ENCODE results near the gene NIN. TPM values are rescaled to one million over a fixed set of nuclear protein-coding genes. Genes with fewer than 3 reads are reported as not detected.
A peak's percentile ranks its signal among the peaks of the same experiment; 100 is the strongest.

The NIN gene
- total RNA-seq, 1 experiment from 2014 or later: 8.5 TPM

DNA sequence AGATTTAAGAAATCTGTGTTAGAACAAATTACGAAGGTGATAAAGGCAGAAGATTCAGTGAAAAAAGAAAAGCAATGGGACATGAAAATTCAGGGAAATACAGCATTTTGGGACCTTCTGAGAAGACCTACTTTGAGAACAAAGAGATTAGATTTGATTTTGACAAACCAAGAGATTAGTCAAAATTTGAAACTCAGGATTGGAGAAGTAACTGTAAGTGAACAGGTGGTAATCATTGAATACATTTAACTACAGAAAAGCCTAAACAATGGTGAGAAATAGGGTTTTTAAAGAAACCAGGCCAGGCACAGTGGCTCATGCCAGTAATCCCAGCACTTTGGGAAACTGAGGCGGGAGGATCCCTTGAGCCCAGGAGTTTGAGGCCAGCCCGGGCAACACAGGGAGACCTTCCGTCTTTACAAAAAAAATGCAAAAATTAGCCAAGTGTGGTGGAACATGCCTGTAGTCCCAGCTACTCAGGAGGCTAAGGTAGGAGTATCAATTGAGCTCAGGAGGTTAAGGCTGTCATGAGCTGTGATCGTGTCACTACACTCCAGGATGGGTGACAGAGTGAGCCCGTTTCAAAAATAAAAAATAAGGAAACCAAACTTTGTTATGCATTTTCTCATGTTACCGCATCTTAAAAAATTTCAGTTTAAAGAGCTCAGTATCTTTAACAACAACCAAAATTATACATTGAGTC lies 154.0 kb downstream of the NIN start:
- no peak overlapping the region for H3K4me3 ChIP-seq (ENCODE audit: insufficient read depth, low read depth, low read length)
- DNase-seq: no peak
- no peaks in the 10 kb centered on the region for H3K36me3 ChIP-seq (replicated peaks; ENCODE audit: control insufficient read depth, insufficient read depth, low read length)
- H3K27me3 ChIP-seq (ENCODE audit: control insufficient read depth, insufficient read depth, low read length): no peaks in the 10 kb centered on the region

DNA sequence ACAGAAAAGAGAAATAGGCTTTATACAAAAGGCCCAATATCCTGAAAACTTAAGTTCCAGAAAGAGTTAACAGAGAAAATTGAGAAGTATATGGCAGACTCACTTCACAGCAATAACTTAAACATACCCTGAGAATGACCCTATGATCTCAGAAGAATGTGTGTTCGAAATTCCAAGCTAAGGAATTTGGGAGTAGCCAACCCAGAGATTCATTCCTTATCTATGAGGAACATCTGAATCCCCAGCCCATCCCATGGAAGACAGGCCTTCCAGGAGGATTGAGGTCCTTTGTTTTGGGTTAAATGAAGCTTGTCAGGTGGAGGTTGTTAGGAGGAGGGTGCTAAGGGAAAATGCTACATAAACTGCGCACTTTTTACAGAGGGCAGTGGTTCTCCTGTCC lies 155.4 kb downstream of the NIN start:
- no peaks in the 10 kb centered on the region for H3K27me3 ChIP-seq (ENCODE audit: control insufficient read depth, insufficient read depth, low read length)
- no peak for DNase-seq
- H3K4me3 ChIP-seq (ENCODE audit: insufficient read depth, low read depth, low read length): no peak overlapping the region
- no peaks in the 10 kb centered on the region for H3K36me3 ChIP-seq (replicated peaks; ENCODE audit: control insufficient read depth, insufficient read depth, low read length)

DNA sequence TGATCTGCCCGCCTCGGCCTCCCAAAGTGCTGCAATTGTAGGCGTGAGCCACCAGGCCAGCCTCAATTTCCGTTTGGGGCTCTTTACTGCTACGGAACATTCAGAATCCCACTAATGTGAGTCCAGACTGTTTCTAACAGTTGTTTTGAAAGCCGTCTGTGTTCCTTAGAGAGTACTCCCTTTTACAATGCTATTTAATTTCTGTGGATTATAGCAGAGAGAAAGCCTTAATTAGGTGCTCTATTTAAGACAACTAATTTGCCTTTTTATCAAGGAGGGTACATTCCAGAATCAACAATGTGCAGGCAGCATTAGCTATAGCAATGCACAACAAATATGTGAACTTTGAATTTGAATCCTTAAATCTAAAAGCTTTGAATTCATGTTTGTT lies 160.1 kb downstream of the NIN start:
- Histone ChIP-seq H3K4me3 (ENCODE audit: insufficient read depth, low read depth, low read length) (no peak overlapping the region), H3K36me3 (replicated peaks; ENCODE audit: control insufficient read depth, insufficient read depth, low read length) (no peaks in the 10 kb centered on the region), H3K27me3 (ENCODE audit: control insufficient read depth, insufficient read depth, low read length) (no peaks in the 10 kb centered on the region)
- DNase-seq: no peak

DNA sequence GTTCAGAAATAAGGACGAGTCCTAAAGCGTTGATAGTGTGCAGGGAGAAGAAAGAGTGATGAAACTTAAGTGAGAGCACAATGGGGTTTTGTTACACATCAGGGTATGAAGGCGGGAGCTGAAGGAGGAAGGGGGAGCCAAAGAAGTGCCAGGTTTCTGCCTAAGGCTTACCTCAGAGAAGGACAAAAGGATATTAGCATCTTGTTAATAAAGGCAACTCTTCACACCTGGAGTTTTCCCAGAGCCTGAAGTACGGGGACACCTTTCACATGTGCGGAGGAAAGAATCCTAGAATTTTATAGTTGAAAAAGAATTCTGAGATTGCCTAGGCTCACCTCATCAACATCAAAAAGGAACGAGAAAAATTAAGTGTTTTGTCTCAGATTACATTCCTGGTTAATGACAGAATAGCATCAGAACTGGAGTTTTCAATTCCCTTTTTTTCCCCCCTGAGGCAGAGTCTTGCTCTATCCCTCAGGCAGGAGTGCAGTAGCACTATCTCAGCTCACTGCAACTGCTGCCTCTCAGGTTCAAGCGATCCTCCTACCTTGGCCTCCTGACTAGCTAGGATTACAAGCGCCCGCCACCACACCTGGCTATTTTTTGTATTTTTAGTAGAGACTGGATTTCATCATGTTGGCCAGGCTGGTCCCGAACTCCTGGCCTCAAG lies 160.6 kb downstream of the NIN start:
- Histone ChIP-seq H3K4me3 (ENCODE audit: insufficient read depth, low read depth, low read length) (no peak overlapping the region), H3K36me3 (replicated peaks; ENCODE audit: control insufficient read depth, insufficient read depth, low read length) (no peaks in the 10 kb centered on the region), H3K27me3 (ENCODE audit: control insufficient read depth, insufficient read depth, low read length) (no peaks in the 10 kb centered on the region)
- peak; percentile 46 for DNase-seq

Other genes with a start within 250 kb of the NIN start
- 28.4 and 36.0 TPM in 2 replicates for gene SAV1, start 162.9 kb downstream of the NIN start, total RNA-seq (2014; rRNA removed; shearing (Covaris generic))
- 9.6 and 19.3 TPM in 2 replicates for gene ABHD12B, start 40.9 kb upstream of the NIN start, total RNA-seq (2014; rRNA removed; shearing (Covaris generic))
- gene PYGL, start 113.3 kb upstream of the NIN start, total RNA-seq (2014; rRNA removed; shearing (Covaris generic)): 71.4 and 103 TPM in 2 replicates

Measured in H7 (cell line).